Activated CD8-positive, alpha-beta memory T cell treated with anti-CD3 and anti-CD28 coated beads for 36 hours (primary cell): ENCODE data around the gene GPR83. TPM values are rescaled to one million over a fixed set of nuclear protein-coding genes. Genes with fewer than 3 reads are reported as not detected.
"Not testable (repeated sequence)": the region's sequence is repeated elsewhere in the genome, so short reads cannot be mapped to it uniquely, and the experiment has no call there.

Experiments used
- CTCF ChIA-PET: fragments of 350-600 bp; sonication (Branson Sonifier 250); formaldehyde crosslinking; loops from one replicate; lab custom pipeline; 2021; ENCODE audit warnings: antibody characterized with exemption; lab: Charles Lee
- POLR2A ChIA-PET: fragments of 350-600 bp; sonication (Branson Sonifier 250); formaldehyde crosslinking; loops from one replicate; lab custom pipeline; 2021; ENCODE audit warnings: antibody characterized with exemption; lab: Charles Lee
- total RNA-seq, 2 experiments: library from RNA; stranded (reverse); gene quantifications; one replicate each; pipeline ENCODE4 v1.2.3, GENCODE V29; 2021

The GPR83 gene
- total RNA-seq, 2 experiments from 2014 or later: 0.13 to 0.19 TPM

GRCh38 chr11:94379613-94380012 is 21.6 kb downstream of the GPR83 start:
- ChIA-PET CTCF (no interaction called here), POLR2A (no interaction called here)

GRCh38 chr11:94376841-94377240 is 24.4 kb downstream of the GPR83 start:
- ChIA-PET CTCF (no interaction called here), POLR2A (no interaction called here)

- CTCF ChIA-PET, POLR2A ChIA-PET: not testable (repeated sequence)
Observed at GRCh38 chr11:94370576-94370975, 30.6 kb downstream of the GPR83 start.

- CTCF ChIA-PET: not testable (repeated sequence)
Observed at GRCh38 chr11:94350850-94351563, 50.2 kb downstream of the GPR83 start.

GRCh38 chr11:94346311-94346710 is 54.9 kb downstream of the GPR83 start:
- CTCF ChIA-PET, POLR2A ChIA-PET: not testable (repeated sequence)

More at GRCh38 chr11:94350850-94351563, 50.2 kb downstream of the GPR83 start:
- POLR2A ChIA-PET: not testable (repeated sequence)

- CTCF ChIA-PET: no interaction called here
- POLR2A ChIA-PET: no interaction called here
Observed at GRCh38 chr11:94343495-94343894, 57.7 kb downstream of the GPR83 start.

- ChIA-PET CTCF (no interaction called here), POLR2A (no interaction called here)
Observed at GRCh38 chr11:94342250-94342649, 59.0 kb downstream of the GPR83 start.

- POLR2A ChIA-PET: no interaction called here
Observed at GRCh38 chr11:94338651-94339050, 62.6 kb downstream of the GPR83 start.

GRCh38 chr11:94336033-94336432 is 65.2 kb downstream of the GPR83 start:
- ChIA-PET POLR2A (no interaction called here), CTCF (no interaction called here)

More at GRCh38 chr11:94338651-94339050, 62.6 kb downstream of the GPR83 start:
- CTCF ChIA-PET: no interaction called here

- ChIA-PET CTCF (no interaction called here), POLR2A (no interaction called here)
Observed at GRCh38 chr11:94332814-94333213, 68.4 kb downstream of the GPR83 start.

- POLR2A ChIA-PET: no interaction called here
- CTCF ChIA-PET: no interaction called here
Observed at GRCh38 chr11:94330789-94331188, 70.4 kb downstream of the GPR83 start.

- ChIA-PET POLR2A (no interaction called here), CTCF (no interaction called here)
Observed at GRCh38 chr11:94329501-94329900, 71.7 kb downstream of the GPR83 start.

GRCh38 chr11:94328587-94329080 is 72.6 kb downstream of the GPR83 start:
- ChIA-PET CTCF (no interaction called here), POLR2A (no interaction called here)

Other genes starting within 250 kb of the GPR83 start
- gene IZUMO1R, start 96.8 kb downstream of the GPR83 start, total RNA-seq: not detected
- gene MRE11, start 92.4 kb upstream of the GPR83 start, total RNA-seq: 10 to 100 TPM; 45.2 to 46.1 TPM
- gene ANKRD49, start 92.6 kb upstream of the GPR83 start, total RNA-seq: 10 to 100 TPM; 16.5 to 18.3 TPM
- gene C11orf97, start 111.0 kb upstream of the GPR83 start, total RNA-seq: not detected
- 1 to 10 TPM; 6.9 to 7.0 TPM for gene FUT4, start 142.5 kb upstream of the GPR83 start, total RNA-seq
- gene PIWIL4, start 165.9 kb upstream of the GPR83 start, total RNA-seq: under 1 TPM; 0.23 to 0.36 TPM